NCI-H1092 (cell line): ENCODE measurements around the gene PRDX5.

ENCODE experiments used
- DNase-seq: peaks from one replicate; lab custom pipeline; 2025; lab: John Stamatoyannopoulos, UW

The PRDX5 gene

GRCh38 chr11:64317961-64318765, at the start of gene PRDX5:
TSS of gene PRDX5 (plus strand) at chr11:64318121. CDS start at chr11:64318216, 95 bp downstream.
- peak; percentile 97 for DNase-seq

- no peak for DNase-seq
Measured at GRCh38 chr11:64268893-64269539, 48.9 kb upstream of the PRDX5 start.

DNA sequence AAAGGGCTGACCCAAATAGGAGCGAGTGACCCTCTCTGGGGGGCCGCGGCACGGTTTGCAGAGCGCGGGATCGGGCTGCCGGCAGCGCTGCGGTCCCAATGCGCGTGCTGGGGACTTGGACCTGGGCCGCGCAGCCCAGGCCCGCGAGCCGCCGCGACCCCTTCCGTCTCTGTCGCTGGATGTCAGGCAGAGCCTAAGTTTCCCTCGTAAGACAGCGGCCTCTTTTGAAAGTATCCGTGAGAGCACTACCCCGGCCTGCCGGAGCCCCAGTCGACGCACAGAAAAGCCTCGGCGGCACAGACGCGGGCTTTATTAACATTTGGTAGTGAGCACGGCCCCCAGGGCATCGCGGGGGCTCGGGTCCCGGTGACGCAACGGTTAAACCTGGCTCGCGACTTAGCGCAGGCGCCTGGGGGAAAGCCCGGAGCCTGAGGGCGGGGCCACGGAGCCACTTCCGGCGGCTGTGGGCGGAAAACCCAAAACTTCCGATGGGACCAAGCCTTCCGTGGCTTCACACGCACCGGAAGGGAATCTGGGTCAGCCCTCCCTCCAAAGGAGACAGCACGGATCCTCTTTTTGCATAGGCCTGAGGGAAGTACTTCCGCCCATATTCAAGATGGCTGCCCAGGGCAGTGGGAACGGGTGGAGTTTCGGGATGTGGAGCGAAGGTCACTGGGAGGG, 48.2 kb upstream of the PRDX5 start:
- DNase-seq = peak; percentile 100

GRCh38 chr11:64275031-64275800, 42.7 kb upstream of the PRDX5 start:
- no peak for DNase-seq

DNA sequence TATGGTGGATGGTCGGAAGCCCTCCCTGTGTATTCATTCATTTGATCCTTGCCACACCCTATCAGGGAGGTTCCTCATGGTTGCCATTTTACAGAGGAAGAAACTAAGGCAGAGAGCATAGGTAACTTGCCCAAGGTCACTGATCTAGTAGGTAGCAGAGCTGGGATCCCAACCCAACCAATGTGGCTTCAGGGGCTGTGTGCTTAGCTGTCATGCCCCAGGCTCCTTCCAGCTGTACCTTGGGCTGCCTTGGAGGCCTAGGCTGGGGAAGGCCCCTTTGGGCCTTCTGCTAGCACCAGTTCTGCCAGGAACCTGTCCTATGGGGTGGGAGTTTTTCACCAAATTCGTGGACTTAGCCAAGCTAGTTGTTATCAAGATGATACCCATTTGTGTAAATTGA, 42.1 kb upstream of the PRDX5 start:
- no peak for DNase-seq

DNA sequence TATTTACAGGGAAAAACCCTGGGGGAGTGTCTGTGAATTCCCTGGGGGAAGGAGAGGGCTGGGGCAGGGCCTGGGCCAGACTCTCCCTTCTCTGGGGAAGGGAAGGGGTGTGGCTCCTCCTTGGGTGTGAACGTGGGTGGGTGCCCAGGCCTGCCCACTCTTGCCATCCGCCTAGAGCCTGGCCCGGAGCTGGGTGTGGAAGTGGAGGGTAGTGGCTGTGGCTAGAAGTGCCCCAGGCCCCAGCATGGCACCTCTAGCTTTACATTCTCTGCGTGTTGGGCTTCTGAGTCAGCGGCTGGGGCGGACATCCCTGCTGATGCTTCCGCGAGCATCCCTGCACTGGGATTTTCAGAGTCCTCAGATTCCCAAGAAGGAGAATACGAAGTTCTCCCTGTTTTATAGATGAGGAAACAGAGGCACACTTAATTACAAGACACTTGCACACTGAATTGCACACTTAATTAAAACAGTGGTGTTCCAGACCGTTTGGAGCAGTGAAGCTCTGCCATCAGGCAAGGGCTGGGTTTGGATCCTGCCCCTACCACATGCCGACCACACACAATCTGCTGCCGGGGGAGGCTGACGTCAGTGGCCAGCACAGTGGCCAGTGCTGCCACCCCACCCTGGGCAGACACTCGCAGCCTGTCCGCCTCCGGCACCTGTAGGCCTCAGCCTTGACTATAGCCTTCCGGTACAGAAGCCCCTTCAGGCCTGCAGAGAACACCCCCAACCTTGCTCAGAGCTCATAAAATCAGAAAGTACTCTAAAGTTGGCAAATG, 41.1 kb upstream of the PRDX5 start:
- no peak for DNase-seq

GRCh38 chr11:64278576-64279190, 39.2 kb upstream of the PRDX5 start:
- no peak for DNase-seq

GRCh38 chr11:64281957-64282770, 35.8 kb upstream of the PRDX5 start:
- no peak for DNase-seq

DNA sequence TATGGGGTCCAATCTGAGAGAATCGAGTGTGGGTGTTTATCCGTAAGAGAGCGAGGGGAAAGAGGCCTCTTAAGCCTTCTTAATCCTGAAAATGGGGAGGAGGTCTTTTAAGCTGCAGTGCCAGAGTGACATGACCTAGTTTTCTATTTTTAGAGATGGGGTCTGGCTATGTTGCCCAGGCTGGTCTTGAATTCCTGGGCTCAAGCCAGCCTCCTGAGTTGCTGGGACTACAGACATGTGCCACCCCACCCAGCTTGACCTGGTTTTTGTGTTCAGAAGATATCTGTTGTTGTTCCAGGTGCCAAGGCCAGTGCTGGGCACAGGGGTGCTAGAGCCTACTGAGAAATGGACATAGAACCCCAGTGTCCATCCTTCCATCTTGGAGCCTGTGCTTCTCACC, 34.8 kb upstream of the PRDX5 start:
- DNase-seq = no peak

DNA sequence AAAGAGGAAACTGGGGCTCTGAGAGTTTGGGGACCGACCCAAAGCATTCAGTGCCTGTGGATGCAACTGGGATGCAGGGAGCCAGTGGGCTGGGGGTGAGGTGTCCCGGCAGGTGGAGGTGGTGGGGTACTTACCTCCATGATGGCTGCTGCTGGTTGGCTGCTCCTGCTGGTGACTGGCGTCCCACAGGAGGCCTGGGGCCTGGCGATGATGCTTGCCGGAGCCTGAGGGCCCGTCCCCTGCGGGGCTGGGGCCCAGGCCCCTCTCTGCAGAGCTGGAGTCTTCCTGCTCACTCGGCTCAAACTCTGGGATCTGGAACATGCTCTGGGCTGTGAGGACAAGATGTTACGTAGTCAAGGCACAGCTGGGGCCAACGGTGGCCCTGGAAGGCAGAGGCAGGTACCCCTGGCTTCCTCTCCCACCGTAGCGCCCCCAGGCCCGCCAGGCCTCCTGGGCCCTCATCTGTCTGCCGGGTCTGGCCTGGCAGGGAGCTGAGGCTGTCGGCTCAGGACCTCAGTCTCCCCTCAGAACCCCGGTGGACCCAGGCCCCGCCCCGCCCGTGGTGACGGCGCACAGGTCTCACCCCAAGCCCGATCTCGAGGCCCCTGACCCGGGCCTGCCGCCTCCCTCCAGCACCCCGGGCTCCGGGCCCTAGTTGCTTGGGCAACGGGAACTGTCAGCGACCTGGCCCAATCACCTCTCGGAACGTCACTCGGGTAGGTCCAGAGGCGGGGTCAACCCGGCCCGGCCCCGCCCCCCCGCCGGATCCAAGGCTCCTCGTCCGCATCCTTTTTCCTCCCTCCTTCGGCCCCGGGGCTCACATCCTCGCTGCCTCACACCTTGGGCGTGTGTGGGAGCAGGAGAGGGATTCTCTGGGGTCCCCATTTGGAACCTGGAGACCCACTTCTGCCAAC, 33.6 kb upstream of the PRDX5 start, which contains the start of gene BAD:
TSS of gene BAD (minus strand) at position 618 of the 914 bp plus-strand sequence. CDS start at position 321, 297 bp downstream.
- DNase-seq = peak; percentile 96

DNA sequence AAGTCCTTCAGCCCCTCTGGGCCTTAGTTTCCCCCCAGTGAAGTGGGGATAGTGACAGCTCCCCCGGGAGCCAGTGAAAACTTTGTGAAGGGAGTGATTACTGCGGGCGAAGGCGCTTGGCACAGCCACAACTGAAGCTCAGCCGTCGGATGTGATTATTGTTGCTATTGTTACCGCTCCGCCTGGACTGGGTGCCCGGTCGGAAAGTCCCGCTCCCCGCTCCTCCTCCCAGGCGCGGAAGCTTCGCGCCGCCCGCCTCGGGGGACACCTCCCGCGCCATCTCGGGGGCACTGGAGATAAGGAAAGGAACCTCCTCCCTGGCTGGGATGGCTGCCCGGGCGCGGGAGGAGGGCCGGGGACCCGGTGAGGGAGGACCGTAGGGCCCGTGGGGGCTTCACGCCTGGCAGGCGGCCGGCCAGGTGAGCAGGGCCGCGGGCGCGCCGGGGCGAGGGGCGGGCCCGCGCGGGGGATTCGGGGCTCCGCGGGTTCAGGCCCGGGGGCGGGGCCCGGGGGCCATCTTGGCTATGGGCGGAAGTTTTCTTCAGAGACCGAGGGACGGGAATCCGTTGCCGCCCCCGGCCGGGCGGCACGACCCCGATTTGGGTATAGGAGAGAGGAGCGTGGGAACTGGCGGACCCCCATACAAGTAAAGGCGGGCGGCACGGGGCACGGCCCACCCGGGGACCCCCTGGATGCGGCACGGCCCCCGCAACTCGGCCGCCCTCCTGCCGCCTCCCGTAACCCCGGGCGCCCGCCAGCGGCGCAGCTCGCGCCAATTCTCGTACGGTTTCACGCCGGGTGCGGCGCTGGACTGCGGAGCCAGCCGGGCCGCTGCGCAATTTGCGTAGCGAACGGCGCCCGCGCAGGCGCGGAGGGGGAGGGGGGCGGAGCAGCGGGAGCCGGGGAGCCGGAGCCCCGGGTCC, 32.7 kb upstream of the PRDX5 start, which contains the start of gene GPR137:
TSS of gene GPR137 (plus strand) at position 887 of the 923 bp plus-strand sequence. CDS start 677 bp downstream, outside the sequence.
- DNase-seq = peak; percentile 82

DNA sequence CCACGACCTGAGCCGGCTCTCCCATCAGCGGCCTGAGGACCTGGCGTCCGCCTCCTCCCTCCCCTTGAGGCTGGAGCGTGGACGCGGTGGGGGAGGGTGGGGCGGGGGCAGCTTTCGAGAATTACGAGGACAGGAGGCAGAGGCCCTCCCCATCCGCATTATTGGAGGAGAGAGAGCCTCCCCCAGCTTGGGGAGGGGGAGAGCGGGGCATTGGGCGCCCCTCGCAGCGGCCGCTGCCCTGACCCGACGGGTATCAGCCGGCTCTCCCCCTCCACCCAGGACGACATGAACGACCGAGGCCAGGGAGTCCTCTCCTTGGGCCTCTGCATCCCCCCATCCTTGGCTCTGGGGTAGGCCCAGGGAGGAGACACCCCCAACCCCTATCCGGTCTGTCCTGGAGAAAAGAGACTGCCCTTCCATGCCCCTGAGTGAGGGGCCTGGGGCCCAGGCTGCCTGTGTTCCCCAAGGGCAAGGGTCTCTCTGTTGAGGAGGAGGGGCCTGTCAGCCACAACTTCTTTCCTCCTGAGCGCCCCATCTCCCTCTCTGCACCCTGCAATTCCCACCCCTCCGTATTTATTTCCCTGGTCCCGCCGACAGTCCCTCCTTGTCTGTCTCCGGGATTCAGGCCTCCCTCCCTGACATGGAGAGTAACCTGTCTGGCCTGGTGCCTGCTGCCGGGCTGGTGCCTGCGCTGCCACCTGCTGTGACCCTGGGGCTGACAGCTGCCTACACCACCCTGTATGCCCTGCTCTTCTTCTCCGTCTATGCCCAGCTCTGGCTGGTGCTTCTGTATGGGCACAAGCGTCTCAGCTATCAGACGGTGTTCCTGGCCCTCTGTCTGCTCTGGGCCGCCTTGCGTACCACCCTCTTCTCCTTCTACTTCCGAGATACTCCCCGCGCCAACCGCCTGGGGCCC, 31.8 kb upstream of the PRDX5 start:
- DNase-seq = peak; percentile 34

DNA sequence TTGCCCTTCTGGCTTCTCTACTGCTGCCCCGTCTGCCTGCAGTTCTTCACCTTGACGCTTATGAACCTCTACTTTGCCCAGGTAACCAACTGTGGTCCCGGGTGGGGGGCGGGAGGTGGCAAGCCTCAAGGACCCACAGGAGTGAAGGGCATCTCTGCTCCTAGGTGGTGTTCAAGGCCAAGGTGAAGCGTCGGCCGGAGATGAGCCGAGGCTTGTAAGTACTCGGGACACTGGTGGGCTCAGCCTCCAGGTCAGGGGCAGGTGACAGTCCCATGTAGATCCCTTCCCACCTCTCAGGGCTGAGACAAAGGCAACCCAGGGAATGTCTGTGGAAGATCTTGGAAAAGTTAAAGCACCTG, 31.1 kb upstream of the PRDX5 start:
- DNase-seq = no peak

DNA sequence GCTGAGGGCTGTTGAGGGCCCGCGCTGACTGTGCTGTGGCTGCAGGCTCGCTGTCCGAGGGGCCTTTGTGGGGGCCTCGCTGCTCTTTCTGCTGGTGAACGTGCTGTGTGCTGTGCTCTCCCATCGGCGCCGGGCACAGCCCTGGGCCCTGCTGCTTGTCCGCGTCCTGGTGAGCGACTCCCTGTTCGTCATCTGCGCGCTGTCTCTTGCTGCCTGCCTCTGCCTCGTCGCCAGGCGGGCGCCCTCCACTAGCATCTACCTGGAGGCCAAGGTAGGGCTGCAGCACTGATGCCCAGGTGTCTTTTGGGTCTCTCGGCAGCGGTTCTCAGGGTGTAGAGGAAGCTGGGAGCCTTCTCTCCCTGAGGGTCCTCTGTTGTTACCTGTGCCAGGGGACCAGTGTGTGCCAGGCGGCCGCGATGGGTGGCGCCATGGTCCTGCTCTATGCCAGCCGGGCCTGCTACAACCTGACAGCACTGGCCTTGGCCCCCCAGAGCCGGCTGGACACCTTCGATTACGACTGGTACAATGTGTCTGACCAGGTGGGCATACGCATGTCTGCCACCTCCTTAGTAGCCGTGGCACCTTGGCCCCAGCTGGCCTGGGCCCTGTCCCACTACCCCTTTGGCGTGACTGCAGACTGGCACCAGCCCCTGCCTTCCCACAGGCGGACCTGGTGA, 30.1 kb upstream of the PRDX5 start:
- DNase-seq = no peak

- no peak for DNase-seq
Measured at GRCh38 chr11:64288353-64288750, 29.6 kb upstream of the PRDX5 start.

DNA sequence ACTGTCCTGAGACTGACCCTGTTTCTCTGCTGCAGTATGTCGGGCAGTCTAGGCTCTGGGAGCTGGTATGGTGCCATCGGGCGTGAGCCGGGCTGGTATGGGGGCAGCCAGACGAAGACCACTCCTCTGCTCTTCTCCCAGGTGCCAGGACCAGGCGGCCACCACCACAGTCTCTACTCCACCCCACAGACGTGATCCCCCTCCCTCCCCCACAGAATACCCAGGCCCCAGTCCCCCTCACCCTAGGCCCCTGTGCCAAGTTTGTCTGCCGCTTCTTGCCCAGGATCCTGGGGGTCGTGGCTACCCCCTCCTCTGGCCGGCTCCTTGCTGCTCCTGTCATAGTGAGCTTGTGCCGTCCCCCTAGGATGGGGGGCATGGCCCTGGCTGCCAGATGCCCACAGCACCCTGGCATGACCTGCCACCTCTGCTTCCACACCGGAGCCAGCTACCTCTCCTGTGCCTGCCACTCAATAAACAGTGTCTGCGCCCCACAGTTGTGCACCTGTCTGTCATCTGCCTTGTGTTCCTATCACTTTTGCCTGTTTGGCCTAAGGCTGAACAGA, 28.8 kb upstream of the PRDX5 start:
- DNase-seq = no peak
